Amniotic epithelial cell (primary cell): Measurements from ENCODE around the gene WEE1.
A peak's percentile ranks its signal among the peaks of the same experiment; 100 is the strongest.

ENCODE experiments used
- DNase-seq: peaks from one replicate; pipeline ENCODE4 v3.0.0-alpha.2; 2010; ENCODE audit warnings: low read depth

The WEE1 gene

GRCh38 chr11:9566561-9567063, 6.9 kb upstream of the WEE1 start:
- DNase-seq, result peak; percentile 99

- no peak for DNase-seq
Measured at GRCh38 chr11:9567401-9567800, 6.1 kb upstream of the WEE1 start.

- no peak for DNase-seq
Measured at GRCh38 chr11:9568161-9568853, 5.2 kb upstream of the WEE1 start.

GRCh38 chr11:9568854-9569587, 4.4 kb upstream of the WEE1 start:
- peak; percentile 94 for DNase-seq

GRCh38 chr11:9569588-9570164, 3.8 kb upstream of the WEE1 start:
- DNase-seq, result no peak

- peak; percentile 29 for DNase-seq
Measured at GRCh38 chr11:9570313-9571025, 3.0 kb upstream of the WEE1 start.

GRCh38 chr11:9571071-9571762, 2.3 kb upstream of the WEE1 start:
- DNase-seq, result no peak

- DNase-seq, result no peak
Measured at GRCh38 chr11:9571763-9572115, 1.7 kb upstream of the WEE1 start.

- DNase-seq, result no peak
Measured at GRCh38 chr11:9573775-9574621, 528 bp downstream of the WEE1 start.

GRCh38 chr11:9574622-9575259, 1.3 kb downstream of the WEE1 start:
- DNase-seq, result peak; percentile 59

- peak; percentile 89 for DNase-seq
Measured at GRCh38 chr11:9575260-9576240, 2.1 kb downstream of the WEE1 start.

GRCh38 chr11:9576701-9577381, 3.4 kb downstream of the WEE1 start:
- DNase-seq, result peak; percentile 58

GRCh38 chr11:9577556-9577955, 4.1 kb downstream of the WEE1 start:
- DNase-seq, result peak; percentile 85

GRCh38 chr11:9580894-9581293, 7.4 kb downstream of the WEE1 start:
- no peak for DNase-seq

- DNase-seq, result no peak
Measured at GRCh38 chr11:9581556-9582161, 8.2 kb downstream of the WEE1 start.

GRCh38 chr11:9590717-9591116, 17.2 kb downstream of the WEE1 start:
- no peak for DNase-seq

GRCh38 chr11:9594267-9595046, 21.0 kb downstream of the WEE1 start:
- no peak for DNase-seq
